Prostate gland (tissue), 2 donors: ENCODE results near the gene FCHSD2. TPM values are rescaled to one million over a fixed set of nuclear protein-coding genes. Genes with fewer than 3 reads are reported as not detected.
"Not testable (repeated sequence)": the region's sequence is repeated elsewhere in the genome, so short reads cannot be mapped to it uniquely, and the experiment has no call there.

ENCODE experiments used
- DNase-seq: peaks from one replicate; pipeline ENCODE4 v3.0.0-alpha.2; 2019; ENCODE audit warnings: low spot score
- H3K27ac ChIP-seq, 2 donors: fragments of 200-600 bp; sonication (generic); 2 replicates each; pipeline ENCODE4 v1.5.1; 2017 to 2019
- H3K27me3 ChIP-seq: fragments of 200-600 bp; sonication (generic); replicated peaks from 2 replicates; pipeline ENCODE4 v1.5.1; 2019; ENCODE audit not compliant: insufficient read depth
- H3K36me3 ChIP-seq, 2 donors: fragments of 200-600 bp; sonication (generic); 1 replicate in 1 of 2; 2 replicates in 1 of 2; pipeline versions ENCODE4 v1.5.1 to v1.8.1; 2017 to 2019
- H3K4me1 ChIP-seq: fragments of 200-600 bp; sonication (generic); replicated peaks from 2 replicates; pipeline ENCODE4 v1.5.1; 2019
- H3K4me3 ChIP-seq, 2 donors: fragments of 200-600 bp; sonication (generic); 2 replicates each; pipeline ENCODE4 v1.5.1; 2017 to 2019
- H3K9me3 ChIP-seq: fragments of 200-600 bp; sonication (generic); 2 replicates; pipeline ENCODE4 v1.5.1; 2017
- CTCF ChIP-seq, 4 experiments: fragments of 200-600 bp in 2 of 4; fragments of 450-650 bp in 2 of 4; sonication (generic) in 2 of 4; IDR thresholded peaks; 1 replicate in 3 of 4; 2 replicates in 1 of 4; pipeline ENCODE4 v1.5.1; 2016 to 2019; ENCODE audit warnings: antibody characterized with exemption in 4 of 4, mild to moderate bottlenecking in 2 of 4, moderate library complexity in 2 of 4
- POLR2A ChIP-seq: fragments of 450-650 bp; IDR thresholded peaks from one replicate; pipeline ENCODE4 v1.6.1; 2016; ENCODE audit warnings: antibody characterized with exemption, mild to moderate bottlenecking
- POLR2AphosphoS5 ChIP-seq: sonication (generic); formaldehyde crosslinking; IDR thresholded peaks from one replicate; pipeline ENCODE4 v1.6.1; 2017; ENCODE audit warnings: antibody characterized with exemption
- WGBS: methylation state at CpG from one replicate; pipeline ENCODE4 v1.1.5; 2018; 5-methylcytosine and 5-hydroxymethylcytosine counted together
- intact Hi-C: fragments of 100-400 bp; cut with DNase I; formaldehyde crosslinking; loops from one replicate; pipeline ENCODE4 v1.14.2; 2022
- total RNA-seq, 2 donors: library from RNA; depleted of rRNA; stranded (reverse); fragments of >200 nt; gene quantifications; one replicate each; pipeline ENCODE4 v1.1.0, GENCODE V29; 2016

FCHSD2 gene
- total RNA-seq, 2 donors from 2014 or later = 9.9 to 45.3 TPM

- H3K27me3 ChIP-seq = no peaks in the 10 kb centered on the region
- H3K4me1 ChIP-seq = peaks cover 4% of the 10 kb centered on the region
- no peaks in the 10 kb centered on the region for H3K9me3 ChIP-seq
- H3K36me3 ChIP-seq = no peaks in the 10 kb centered on the region
- no peak overlapping the region for H3K4me3 ChIP-seq
- no peak for DNase-seq
- H3K27ac ChIP-seq = no peak overlapping the region
- TF ChIP-seq CTCF (IDR thresholded peaks at IDR 0.05) = no peak
- no peak for TF ChIP-seq POLR2A
- no peak for TF ChIP-seq POLR2AphosphoS5
- intact Hi-C loops = no loop called here
- WGBS = 79% methylated on average over 5 of the region's 5 CpGs
These were observed 4.7 kb downstream of the FCHSD2 start for GRCh38 chr11:73137262-73137943.

GRCh38 chr11:73136722-73137121 lies 5.4 kb downstream of the FCHSD2 start:
- H3K4me1 ChIP-seq, intact Hi-C loops, H3K4me3 ChIP-seq, H3K36me3 ChIP-seq, DNase-seq, H3K27me3 ChIP-seq, H3K9me3 ChIP-seq, H3K27ac ChIP-seq: not testable (repeated sequence)
- 97% methylated on average over 8 of the region's 8 CpGs for WGBS

GRCh38 chr11:73135346-73136284 lies 6.5 kb downstream of the FCHSD2 start:
- 70% methylated on average over 6 of the region's 6 CpGs for WGBS
- no peaks in the 10 kb centered on the region for H3K36me3 ChIP-seq
- TF ChIP-seq POLR2AphosphoS5 (no peak), CTCF (IDR thresholded peaks at IDR 0.05) (no peak), POLR2A (no peak)
- H3K27me3 ChIP-seq = no peaks in the 10 kb centered on the region
- no peak overlapping the region for H3K4me3 ChIP-seq
- intact Hi-C loops = no loop called here
- no peaks in the 10 kb centered on the region for H3K9me3 ChIP-seq
- H3K4me1 ChIP-seq = peaks cover 4% of the 10 kb centered on the region
- no peak overlapping the region for H3K27ac ChIP-seq
- no peak for DNase-seq

GRCh38 chr11:73132349-73132748 lies 9.8 kb downstream of the FCHSD2 start:
- H3K36me3 ChIP-seq, H3K27me3 ChIP-seq, H3K9me3 ChIP-seq, H3K4me3 ChIP-seq, intact Hi-C loops, H3K27ac ChIP-seq, DNase-seq, H3K4me1 ChIP-seq: not testable (repeated sequence)
- WGBS = 100% methylated on average over 2 of the region's 2 CpGs

- 90% methylated on average over 1 of the region's 1 CpG for WGBS
- no peaks in the 10 kb centered on the region for H3K36me3 ChIP-seq
- no peak for DNase-seq
- TF ChIP-seq CTCF (IDR thresholded peaks at IDR 0.05) (no peak), POLR2AphosphoS5 (no peak), POLR2A (no peak)
- H3K27ac ChIP-seq = no peak overlapping the region
- no peaks in the 10 kb centered on the region for H3K27me3 ChIP-seq
- H3K4me1 ChIP-seq = no peaks in the 10 kb centered on the region
- no peaks in the 10 kb centered on the region for H3K9me3 ChIP-seq
- H3K4me3 ChIP-seq = no peak overlapping the region
- intact Hi-C loops = no loop called here
These were observed 11.9 kb downstream of the FCHSD2 start for GRCh38 chr11:73130181-73130580.
